Neural progenitor cell (in vitro differentiated cells): ENCODE measurements around the gene PPTC7. TPM values are rescaled to one million over a fixed set of nuclear protein-coding genes. Genes with fewer than 3 reads are reported as not detected.

Experiments
- DNase-seq: peaks from one replicate; pipeline ENCODE4 v3.0.0-alpha.2; 2016; ENCODE audit warnings: low spot score
- H2AFZ ChIP-seq: fragments of 200-600 bp; sonication (generic); replicated peaks from 2 replicates; pipeline ENCODE4 v1.6.1; 2016; ENCODE audit warnings: antibody characterized with exemption
- H3F3A ChIP-seq: fragments of 200-600 bp; sonication (generic); 2 replicates; pipeline ENCODE4 v1.6.1; 2016; ENCODE audit warnings: antibody characterized with exemption, low read depth
- H3K27ac ChIP-seq: fragments of 200-600 bp; sonication (generic); 2 replicates; pipeline ENCODE4 v1.5.1; 2016; ENCODE audit warnings: mild to moderate bottlenecking
- H3K27me3 ChIP-seq: fragments of 200-600 bp; sonication (generic); 2 replicates; pipeline ENCODE4 v1.6.1; 2016; ENCODE audit warnings: mild to moderate bottlenecking, moderate library complexity
- H3K36me3 ChIP-seq: fragments of 200-600 bp; sonication (generic); 2 replicates; pipeline ENCODE4 v1.5.1; 2016
- H3K4me1 ChIP-seq: fragments of 200-600 bp; sonication (generic); 2 replicates; pipeline ENCODE4 v1.6.1; 2016; ENCODE audit warnings: mixed run types
- H3K4me2 ChIP-seq: fragments of 200-600 bp; sonication (generic); 2 replicates; pipeline ENCODE4 v1.6.1; 2016
- H3K4me3 ChIP-seq: fragments of 200-600 bp; sonication (generic); 2 replicates; pipeline ENCODE4 v1.5.1; 2016
- H3K79me2 ChIP-seq: fragments of 200-600 bp; sonication (generic); 2 replicates; pipeline ENCODE4 v1.6.1; 2016; ENCODE audit warnings: low read depth
- H3K9ac ChIP-seq: fragments of 200-600 bp; sonication (generic); 2 replicates; pipeline ENCODE4 v1.6.1; 2016
- H3K9me3 ChIP-seq: fragments of 200-600 bp; sonication (generic); 2 replicates; pipeline ENCODE4 v1.5.1; 2016; ENCODE audit warnings: low read depth
- H4K20me1 ChIP-seq: fragments of 200-600 bp; sonication (generic); 2 replicates; pipeline ENCODE4 v1.6.1; 2016; ENCODE audit warnings: low read depth
- H3K27ac Mint-ChIP-seq: 3 replicates; pipeline ENCODE4 v1.8.0; 2021; ENCODE audit warnings: mixed read lengths
- H3K27me3 Mint-ChIP-seq: 2 replicates; pipeline ENCODE4 v1.8.0; 2022; ENCODE audit warnings: low read depth, mild to moderate bottlenecking, inconsistent platforms, moderate library complexity, mixed read lengths; ENCODE audit not compliant: insufficient read depth
- H3K36me3 Mint-ChIP-seq: 3 replicates; pipeline ENCODE4 v1.8.0; 2021; ENCODE audit warnings: mixed read lengths
- H3K4me1 Mint-ChIP-seq: 3 replicates; pipeline ENCODE4 v1.8.0; 2021; ENCODE audit warnings: mixed read lengths
- H3K4me3 Mint-ChIP-seq: 3 replicates; pipeline ENCODE4 v1.8.0; 2021; ENCODE audit warnings: mild to moderate bottlenecking, moderate library complexity, mixed read lengths
- H3K9me3 Mint-ChIP-seq: 3 replicates; pipeline ENCODE4 v1.8.0; 2020; ENCODE audit warnings: mixed read lengths
- CTCF ChIP-seq: fragments of 200-600 bp; sonication (generic); IDR thresholded peaks from 2 replicates; pipeline ENCODE4 v1.5.1; 2017; ENCODE audit warnings: antibody characterized with exemption, mild to moderate bottlenecking
- EZH2 ChIP-seq: fragments of 200-600 bp; sonication (generic); IDR thresholded peaks from 2 replicates; pipeline ENCODE4 v1.6.1; 2017; ENCODE audit warnings: antibody characterized with exemption, mild to moderate bottlenecking, moderate library complexity
- EZH2phosphoT487 ChIP-seq: fragments of 200-600 bp; sonication (generic); IDR thresholded peaks from 2 replicates; pipeline ENCODE4 v1.6.1; 2017; ENCODE audit warnings: antibody characterized with exemption
- small RNA-seq: library from RNA; depleted of rRNA; stranded (forward); fragments of <200 nt; gene quantifications from one replicate; pipeline ENCODE3, GENCODE V24; 2015
- total RNA-seq: library from RNA; depleted of rRNA; stranded (reverse); fragments of >200 nt; gene quantifications from 2 replicates; pipeline ENCODE4 v1.2.3, GENCODE V29; 2015; ENCODE audit warnings: low replicate concordance

The PPTC7 gene
- total RNA-seq, 1 donor from 2014 or later: 11.2 TPM

GRCh38 chr12:110501752-110502738, 81.1 kb downstream of the PPTC7 start, which contains the start of the genes RAD9B and VPS29:
TSS of gene RAD9B (plus strand) at chr12:110502331. CDS start at chr12:110502338, 7 bp downstream.
TSS of gene VPS29 (minus strand) at chr12:110502111. CDS start at chr12:110502051, 60 bp downstream.
- no peak within 1 kb of the TSS for H3K27ac ChIP-seq
- Mint-ChIP-seq H3K27ac (peak within 1 kb of the TSS; percentile 90), H3K4me1 (peaks cover 18% of the 10 kb centered on the region), H3K9me3 (peaks cover 10% of the 10 kb centered on the region), H3K36me3 (peaks cover 11% of the 10 kb centered on the region), H3K4me3 (peak within 1 kb of the TSS; percentile 99), H3K27me3 (peaks cover 8% of the 10 kb centered on the region)
- peak within 1 kb of the TSS; percentile 66 for H2AFZ ChIP-seq
- H4K20me1 ChIP-seq: peaks cover 16% of the 10 kb centered on the region
- H3F3A ChIP-seq: peaks cover 10% of the 10 kb centered on the region
- TF ChIP-seq CTCF (no peak), EZH2 (no peak), EZH2phosphoT487 (no peak)
- no peaks in the 10 kb centered on the region for H3K36me3 ChIP-seq
- peak within 1 kb of the TSS; percentile 84 for H3K9ac ChIP-seq
- peak within 1 kb of the TSS; percentile 85 for H3K4me2 ChIP-seq
- peaks cover 47% of the 10 kb centered on the region for H3K79me2 ChIP-seq
- H3K9me3 ChIP-seq: no peaks in the 10 kb centered on the region
- peaks cover 11% of the 10 kb centered on the region for H3K27me3 ChIP-seq
- peak within 1 kb of the TSS; percentile 87 for H3K4me3 ChIP-seq
- DNase-seq: peak; percentile 97
- peaks cover 11% of the 10 kb centered on the region for H3K4me1 ChIP-seq

- Mint-ChIP-seq H3K4me1 (peaks cover 18% of the 10 kb centered on the region), H3K4me3 (peak overlapping the region; percentile 99), H3K9me3 (peaks cover 10% of the 10 kb centered on the region), H3K27ac (peak overlapping the region; percentile 90), H3K27me3 (peaks cover 8% of the 10 kb centered on the region), H3K36me3 (peaks cover 11% of the 10 kb centered on the region)
- peak overlapping the region; percentile 87 for H3K4me3 ChIP-seq
- H3K36me3 ChIP-seq: peaks cover 3% of the 10 kb centered on the region
- H3K4me2 ChIP-seq: peak overlapping the region; percentile 85
- H3K27me3 ChIP-seq: peaks cover 11% of the 10 kb centered on the region
- no peak overlapping the region for H3K27ac ChIP-seq
- no peaks in the 10 kb centered on the region for H3K9me3 ChIP-seq
- H3K4me1 ChIP-seq: peaks cover 11% of the 10 kb centered on the region
- DNase-seq: peak; percentile 46
- TF ChIP-seq EZH2phosphoT487 (no peak), CTCF (no peak), EZH2 (no peak)
- H3K9ac ChIP-seq: peak overlapping the region; percentile 84
- peaks cover 52% of the 10 kb centered on the region for H3K79me2 ChIP-seq
- H2AFZ ChIP-seq: peak overlapping the region; percentile 66
- H4K20me1 ChIP-seq: peaks cover 16% of the 10 kb centered on the region
- peaks cover 14% of the 10 kb centered on the region for H3F3A ChIP-seq
Observed at GRCh38 chr12:110501399-110501751, 81.7 kb downstream of the PPTC7 start.

- peaks cover 8% of the 10 kb centered on the region for H3K27me3 Mint-ChIP-seq
- no peak for DNase-seq
- Histone ChIP-seq H3K27me3 (peaks cover 11% of the 10 kb centered on the region), H2AFZ (no peak overlapping the region), H3K79me2 (peaks cover 54% of the 10 kb centered on the region), H4K20me1 (peaks cover 16% of the 10 kb centered on the region), H3K9me3 (no peaks in the 10 kb centered on the region), H3F3A (peaks cover 18% of the 10 kb centered on the region), H3K4me3 (no peak overlapping the region), H3K36me3 (peaks cover 5% of the 10 kb centered on the region), H3K27ac (no peak overlapping the region), H3K4me2 (no peak overlapping the region), H3K9ac (no peak overlapping the region), H3K4me1 (peaks cover 11% of the 10 kb centered on the region)
- H3K36me3 Mint-ChIP-seq: peaks cover 14% of the 10 kb centered on the region
- peaks cover 18% of the 10 kb centered on the region for H3K4me1 Mint-ChIP-seq
- TF ChIP-seq CTCF (no peak), EZH2 (no peak), EZH2phosphoT487 (no peak)
- peaks cover 10% of the 10 kb centered on the region for H3K9me3 Mint-ChIP-seq
- H3K4me3 Mint-ChIP-seq: peak overlapping the region; percentile 57
- no peak overlapping the region for H3K27ac Mint-ChIP-seq
Observed at GRCh38 chr12:110498984-110499706, 84.0 kb downstream of the PPTC7 start.

Small RNAs within 50 kb of the gene (small RNA-seq; reads per million reads assigned to genes)
- gene RF00278 (not detected), gene RN7SL387P (not detected)

Other genes starting within 250 kb of the PPTC7 start
- 89.5 and 114 TPM in 2 replicates for gene ANAPC7, start 179.6 kb downstream of the PPTC7 start, total RNA-seq
- 356 and 363 TPM in 2 replicates for gene ARPC3, start 133.0 kb downstream of the PPTC7 start, total RNA-seq
- gene GPN3, start 115.1 kb downstream of the PPTC7 start, total RNA-seq: 41.1 and 62.3 TPM in 2 replicates
- 54.1 and 87.5 TPM in 2 replicates for gene FAM216A, start 114.5 kb downstream of the PPTC7 start, total RNA-seq
- 69.5 and 101 TPM in 2 replicates for gene VPS29, start 81.2 kb downstream of the PPTC7 start, total RNA-seq
- gene RAD9B, start 81.0 kb downstream of the PPTC7 start, total RNA-seq: 0.17 and 0.31 TPM in 2 replicates
- 42.7 and 48.6 TPM in 2 replicates for gene TCTN1, start 30.8 kb upstream of the PPTC7 start, total RNA-seq
- gene HVCN1, start 105.8 kb upstream of the PPTC7 start, total RNA-seq: 12.0 and 16.4 TPM in 2 replicates
- gene PPP1CC, start 159.6 kb upstream of the PPTC7 start, total RNA-seq: 408 and 629 TPM in 2 replicates